Hepatocyte (in vitro differentiated cells): ENCODE results near the gene NAT14.

Experiments
- EZH2 ChIP-seq: fragments of 200-600 bp; sonication (generic); IDR thresholded peaks from 2 replicates; pipeline ENCODE4 v1.6.1; 2016; ENCODE audit warnings: antibody characterized with exemption, mild to moderate bottlenecking, borderline replicate concordance
- EZH2phosphoT487 ChIP-seq: fragments of 200-600 bp; sonication (generic); IDR thresholded peaks from one replicate; pipeline ENCODE4 v1.6.1; 2018; ENCODE audit warnings: antibody characterized with exemption, mild to moderate bottlenecking, low read depth, moderate library complexity; ENCODE audit not compliant: unreplicated experiment, severe bottlenecking
- TF ChIP-seq, protein P1 (sequence below): fragments of 200-600 bp; sonication (generic); IDR thresholded peaks from 2 replicates; pipeline ENCODE4 v1.5.1; 2016; ENCODE audit warnings: antibody characterized with exemption, mild to moderate bottlenecking; ENCODE audit not compliant: poor library complexity

DNA sequence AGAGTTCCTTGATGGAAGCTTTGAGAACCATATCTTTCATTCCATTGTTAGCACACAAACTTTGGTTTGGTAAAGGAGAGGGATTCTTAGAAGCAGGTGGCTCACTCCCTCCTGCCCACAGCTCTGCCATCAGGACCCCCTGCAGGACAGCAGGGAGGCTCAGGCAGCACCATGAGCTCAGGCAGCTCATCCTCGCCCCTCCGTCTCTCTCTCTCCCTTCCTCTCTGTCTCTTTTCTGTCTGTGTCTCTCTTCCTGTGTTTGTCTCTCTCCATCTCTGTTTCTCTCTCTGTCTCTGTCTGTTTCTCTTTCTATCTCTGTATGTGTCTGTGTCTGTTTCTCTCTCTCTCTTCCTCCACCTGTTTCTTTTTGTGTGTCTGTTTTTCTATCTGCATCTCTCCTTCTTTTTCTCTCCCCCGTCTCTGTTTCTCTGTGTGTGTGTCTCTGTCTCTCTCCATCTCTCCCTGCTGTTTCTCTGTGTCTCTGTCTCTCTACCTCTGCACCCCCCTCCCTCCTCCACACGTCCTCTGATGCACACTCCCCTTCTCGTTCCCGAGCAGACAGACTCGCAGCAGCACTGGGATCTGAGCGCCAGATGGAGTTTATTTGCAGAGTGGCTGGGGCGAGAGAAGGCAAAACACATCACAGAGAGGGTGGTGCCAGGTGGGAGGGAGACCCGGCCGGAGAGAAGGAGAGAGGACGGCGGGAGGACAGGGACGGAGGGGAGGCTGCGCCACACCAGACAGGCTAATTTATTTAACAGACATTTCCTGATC is 43.2 kb downstream of the NAT14 start:
- TF ChIP-seq, protein P1, sequence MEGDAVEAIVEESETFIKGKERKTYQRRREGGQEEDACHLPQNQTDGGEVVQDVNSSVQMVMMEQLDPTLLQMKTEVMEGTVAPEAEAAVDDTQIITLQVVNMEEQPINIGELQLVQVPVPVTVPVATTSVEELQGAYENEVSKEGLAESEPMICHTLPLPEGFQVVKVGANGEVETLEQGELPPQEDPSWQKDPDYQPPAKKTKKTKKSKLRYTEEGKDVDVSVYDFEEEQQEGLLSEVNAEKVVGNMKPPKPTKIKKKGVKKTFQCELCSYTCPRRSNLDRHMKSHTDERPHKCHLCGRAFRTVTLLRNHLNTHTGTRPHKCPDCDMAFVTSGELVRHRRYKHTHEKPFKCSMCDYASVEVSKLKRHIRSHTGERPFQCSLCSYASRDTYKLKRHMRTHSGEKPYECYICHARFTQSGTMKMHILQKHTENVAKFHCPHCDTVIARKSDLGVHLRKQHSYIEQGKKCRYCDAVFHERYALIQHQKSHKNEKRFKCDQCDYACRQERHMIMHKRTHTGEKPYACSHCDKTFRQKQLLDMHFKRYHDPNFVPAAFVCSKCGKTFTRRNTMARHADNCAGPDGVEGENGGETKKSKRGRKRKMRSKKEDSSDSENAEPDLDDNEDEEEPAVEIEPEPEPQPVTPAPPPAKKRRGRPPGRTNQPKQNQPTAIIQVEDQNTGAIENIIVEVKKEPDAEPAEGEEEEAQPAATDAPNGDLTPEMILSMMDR = peak; percentile 14
- TF ChIP-seq EZH2 = no peak
- no peak for TF ChIP-seq EZH2phosphoT487
